Cardiac muscle cell (in vitro differentiated cells and primary cell): ENCODE results near the gene KCNMA1. TPM values are rescaled to one million over a fixed set of nuclear protein-coding genes. Genes with fewer than 3 reads are reported as not detected.
"Not testable (repeated sequence)": the region's sequence is repeated elsewhere in the genome, so short reads cannot be mapped to it uniquely, and the experiment has no call there.

Source experiments
- DNase-seq, 2 donors: peaks; one replicate each; pipeline versions ENCODE4 v3.0.0 to v3.0.0-alpha.2; 2010 to 2017; ENCODE audit warnings: low read depth in 1 of 2, low spot score in 1 of 2
- H3K27ac ChIP-seq: fragments of 200-600 bp; sonication (generic); 2 replicates; pipeline ENCODE4 v1.5.1; 2016
- H3K27me3 ChIP-seq: fragments of 200-600 bp; sonication (generic); 2 replicates; pipeline ENCODE4 v1.6.0; 2016; ENCODE audit warnings: control low read depth
- H3K36me3 ChIP-seq: fragments of 200-600 bp; sonication (generic); 2 replicates; pipeline ENCODE4 v1.5.1; 2016; ENCODE audit warnings: control low read depth
- H3K4me1 ChIP-seq: fragments of 200-600 bp; sonication (generic); 2 replicates; pipeline ENCODE4 v1.8.1; 2017; ENCODE audit warnings: low read depth, mild to moderate bottlenecking, mixed run types
- H3K4me3 ChIP-seq: fragments of 200-600 bp; sonication (generic); 2 replicates; pipeline ENCODE4 v1.5.1; 2016; ENCODE audit warnings: mild to moderate bottlenecking
- H3K9me3 ChIP-seq: fragments of 200-600 bp; sonication (generic); 2 replicates; pipeline ENCODE4 v1.5.1; 2017; ENCODE audit warnings: low read depth, mild to moderate bottlenecking, control low read depth
- CTCF ChIP-seq: IDR thresholded peaks from 2 replicates; pipeline ENCODE4 v1.5.1; 2012; ENCODE audit warnings: low read depth, mild to moderate bottlenecking, low read length
- polyA plus RNA-seq: library from polyadenylated mRNA; unstranded; fragments of >200 nt; fragmentation: Nextera tagmentation; extraction: Ambion mirVana; gene quantifications from 2 replicates; pipeline ENCODE4 v1.2.1, GENCODE V29; 2016
- total RNA-seq: library from RNA; depleted of rRNA; stranded (reverse); fragments of >200 nt; gene quantifications from 2 replicates; pipeline ENCODE4 v1.2.3, GENCODE V29; 2016

KCNMA1 gene
- total and polyA plus RNA-seq, 2 experiments from 2014 or later = 1.8 to 1.9 TPM

- H3K36me3 ChIP-seq = no peaks in the 10 kb centered on the region
- peaks cover 7% of the 10 kb centered on the region for H3K4me1 ChIP-seq
- no peaks in the 10 kb centered on the region for H3K27me3 ChIP-seq
- DNase-seq = no peak
- H3K4me3 ChIP-seq = no peak overlapping the region
- TF ChIP-seq CTCF = no peak
- no peak overlapping the region for H3K27ac ChIP-seq
- H3K9me3 ChIP-seq = no peaks in the 10 kb centered on the region
These were observed 289.5 kb downstream of the KCNMA1 start for GRCh38 chr10:77348082-77348481.

GRCh38 chr10:77347052-77347451, 290.6 kb downstream of the KCNMA1 start:
- Histone ChIP-seq H3K4me3 (no peak overlapping the region), H3K36me3 (no peaks in the 10 kb centered on the region), H3K4me1 (peaks cover 7% of the 10 kb centered on the region), H3K27ac (no peak overlapping the region), H3K9me3 (no peaks in the 10 kb centered on the region), H3K27me3 (no peaks in the 10 kb centered on the region)
- DNase-seq = no peak
- TF ChIP-seq CTCF = no peak

GRCh38 chr10:77341055-77341454, 296.6 kb downstream of the KCNMA1 start:
- H3K4me1 ChIP-seq = no peaks in the 10 kb centered on the region
- no peaks in the 10 kb centered on the region for H3K9me3 ChIP-seq
- no peak for TF ChIP-seq CTCF
- DNase-seq = peak in 1 of 2 donors; percentile 22
- H3K4me3 ChIP-seq = no peak overlapping the region
- peaks cover 10% of the 10 kb centered on the region for H3K27me3 ChIP-seq
- no peaks in the 10 kb centered on the region for H3K36me3 ChIP-seq
- no peak overlapping the region for H3K27ac ChIP-seq

- H3K27me3 ChIP-seq = peaks cover 10% of the 10 kb centered on the region
- H3K4me1 ChIP-seq = not testable (repeated sequence)
These were observed 297.7 kb downstream of the KCNMA1 start for GRCh38 chr10:77339872-77340271.

GRCh38 chr10:77339166-77339565, 298.4 kb downstream of the KCNMA1 start:
- Histone ChIP-seq H3K4me3 (no peak overlapping the region), H3K4me1 (no peaks in the 10 kb centered on the region), H3K9me3 (no peaks in the 10 kb centered on the region), H3K27me3 (peaks cover 10% of the 10 kb centered on the region), H3K27ac (no peak overlapping the region), H3K36me3 (no peaks in the 10 kb centered on the region)
- TF ChIP-seq CTCF = no peak
- DNase-seq = no peak

More at GRCh38 chr10:77339872-77340271, 297.7 kb downstream of the KCNMA1 start:
- H3K9me3 ChIP-seq, H3K27ac ChIP-seq, H3K36me3 ChIP-seq, H3K4me3 ChIP-seq, DNase-seq: not testable (repeated sequence)

GRCh38 chr10:77338143-77338542, 299.5 kb downstream of the KCNMA1 start:
- no peaks in the 10 kb centered on the region for H3K4me1 ChIP-seq
- no peak overlapping the region for H3K27ac ChIP-seq
- H3K4me3 ChIP-seq = no peak overlapping the region
- no peak for TF ChIP-seq CTCF
- H3K9me3 ChIP-seq = no peaks in the 10 kb centered on the region
- DNase-seq = no peak
- H3K27me3 ChIP-seq = peaks cover 10% of the 10 kb centered on the region
- H3K36me3 ChIP-seq = no peaks in the 10 kb centered on the region
